ENCODE measurements around the gene DRC7. TPM values are rescaled to one million over a fixed set of nuclear protein-coding genes. Genes with fewer than 3 reads are reported as not detected.

DRC7 gene
- total RNA-seq, 1 experiment from 2014 or later = not detected

DNA sequence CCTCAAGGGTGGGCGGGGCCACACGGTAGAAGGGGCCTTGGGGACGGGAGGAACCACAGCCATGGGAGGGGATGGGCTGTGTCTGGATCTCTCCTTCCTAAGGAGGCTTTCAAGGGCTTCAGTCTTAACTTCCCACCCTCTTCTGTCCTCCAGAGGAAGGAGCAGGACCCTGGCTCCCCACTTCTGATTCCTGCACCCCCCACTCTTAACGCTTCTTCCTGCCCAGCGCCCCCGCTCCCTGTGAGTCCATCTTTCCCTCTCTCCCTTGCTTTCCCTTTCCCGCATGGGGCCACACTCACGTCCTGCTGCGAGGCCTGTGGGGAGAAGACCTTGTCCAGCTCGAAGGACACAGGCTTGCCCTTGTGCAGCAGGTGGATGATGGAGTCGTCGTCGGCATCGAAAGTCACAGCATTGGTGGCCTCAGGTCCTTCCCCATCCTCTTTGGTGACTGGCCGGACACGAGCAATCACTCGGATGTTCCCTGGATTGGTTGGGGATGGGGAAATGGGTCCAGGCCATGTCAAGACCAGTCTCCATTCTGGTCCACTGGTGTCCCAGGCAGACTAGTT is 70.6 kb downstream of the DRC7 start:
- no peak overlapping the region for H3K4me3 ChIP-seq (ENCODE audit: low read depth in 2 of 2, low read length in 2 of 2)
- no peaks in the 10 kb centered on the region for H3K36me3 ChIP-seq (ENCODE audit: control insufficient read depth, insufficient read depth, low read length)
- DNase-seq (ENCODE audit: low read depth, low spot score) = no peak
- no peaks in the 10 kb centered on the region for H3K9me3 ChIP-seq (ENCODE audit: control insufficient read depth, insufficient read depth, low read depth, low read length)
- H3K27ac ChIP-seq (ENCODE audit: low read length) = no peak overlapping the region
- no peak for ATAC-seq
- no peaks in the 10 kb centered on the region for H3K27me3 ChIP-seq (ENCODE audit: control insufficient read depth, insufficient read depth, low read length)
- BruUV-seq (replicated peaks) = no TSS peak
- intact Hi-C loops (cut with micrococcal nuclease; ENCODE audit: unreplicated experiment) (no loop called here), in situ Hi-C loops (cut with HindIII; ENCODE audit: low pct_unique_long_range_greater_than_20kb, low sequenced_read_pairs) (no loop called here)
- CTCF ChIA-PET = interaction anchor here (0.6 kb wide), 1 partner anchor 42 kb away, joined by 5 read pairs; no protein-coding TSS in a partner anchor
- POLR2A ChIA-PET = no interaction called here
- TF ChIP-seq POLR2AphosphoS5 (IDR thresholded peaks at IDR 0.05; ENCODE audit: low read depth, low read length) = no peak
- TF ChIP-seq REST (IDR thresholded peaks at IDR 0.05; ENCODE audit: insufficient read depth in 1 of 2, low read depth in 2 of 2, low read length in 1 of 2) = no peak
- TF ChIP-seq TCF7L2 (IDR thresholded peaks at IDR 0.05; ENCODE audit: low read depth, low read length) = no peak
- no peak for TF ChIP-seq SIN3A (IDR thresholded peaks at IDR 0.05; ENCODE audit: borderline replicate concordance, insufficient read depth, low read depth, low read length)
- TF ChIP-seq, protein P1, sequence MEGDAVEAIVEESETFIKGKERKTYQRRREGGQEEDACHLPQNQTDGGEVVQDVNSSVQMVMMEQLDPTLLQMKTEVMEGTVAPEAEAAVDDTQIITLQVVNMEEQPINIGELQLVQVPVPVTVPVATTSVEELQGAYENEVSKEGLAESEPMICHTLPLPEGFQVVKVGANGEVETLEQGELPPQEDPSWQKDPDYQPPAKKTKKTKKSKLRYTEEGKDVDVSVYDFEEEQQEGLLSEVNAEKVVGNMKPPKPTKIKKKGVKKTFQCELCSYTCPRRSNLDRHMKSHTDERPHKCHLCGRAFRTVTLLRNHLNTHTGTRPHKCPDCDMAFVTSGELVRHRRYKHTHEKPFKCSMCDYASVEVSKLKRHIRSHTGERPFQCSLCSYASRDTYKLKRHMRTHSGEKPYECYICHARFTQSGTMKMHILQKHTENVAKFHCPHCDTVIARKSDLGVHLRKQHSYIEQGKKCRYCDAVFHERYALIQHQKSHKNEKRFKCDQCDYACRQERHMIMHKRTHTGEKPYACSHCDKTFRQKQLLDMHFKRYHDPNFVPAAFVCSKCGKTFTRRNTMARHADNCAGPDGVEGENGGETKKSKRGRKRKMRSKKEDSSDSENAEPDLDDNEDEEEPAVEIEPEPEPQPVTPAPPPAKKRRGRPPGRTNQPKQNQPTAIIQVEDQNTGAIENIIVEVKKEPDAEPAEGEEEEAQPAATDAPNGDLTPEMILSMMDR (IDR thresholded peaks at IDR 0.05) = no peak
- H3K4me1 ChIP-seq (ENCODE audit: control insufficient read depth, insufficient read depth, low read length) = no peaks in the 10 kb centered on the region

GRCh38 chr16:57766714-57767348 is 72.2 kb downstream of the DRC7 start:
- no peak for DNase-seq (ENCODE audit: low read depth, low spot score)
- POLR2A ChIA-PET = interaction anchor here (0.6 kb wide), 1 partner anchor 26 kb away, joined by 8 read pairs; no protein-coding TSS in a partner anchor
- Histone ChIP-seq H3K27me3 (ENCODE audit: control insufficient read depth, insufficient read depth, low read length) (no peaks in the 10 kb centered on the region), H3K4me3 (ENCODE audit: low read depth in 2 of 2, low read length in 2 of 2) (no peak overlapping the region), H3K27ac (ENCODE audit: low read length) (no peak overlapping the region), H3K36me3 (ENCODE audit: control insufficient read depth, insufficient read depth, low read length) (no peaks in the 10 kb centered on the region), H3K4me1 (ENCODE audit: control insufficient read depth, insufficient read depth, low read length) (no peaks in the 10 kb centered on the region), H3K9me3 (ENCODE audit: control insufficient read depth, insufficient read depth, low read depth, low read length) (no peaks in the 10 kb centered on the region)
- no peak for TF ChIP-seq REST (IDR thresholded peaks at IDR 0.05; ENCODE audit: insufficient read depth in 1 of 2, low read depth in 2 of 2, low read length in 1 of 2)
- TF ChIP-seq POLR2AphosphoS5 (IDR thresholded peaks at IDR 0.05; ENCODE audit: low read depth, low read length) = no peak
- TF ChIP-seq, protein P1 (IDR thresholded peaks at IDR 0.05) = no peak
- TF ChIP-seq SIN3A (IDR thresholded peaks at IDR 0.05; ENCODE audit: borderline replicate concordance, insufficient read depth, low read depth, low read length) = no peak
- no peak for TF ChIP-seq TCF7L2 (IDR thresholded peaks at IDR 0.05; ENCODE audit: low read depth, low read length)
- CTCF ChIA-PET = no interaction called here
- in situ Hi-C loops (cut with HindIII; ENCODE audit: low pct_unique_long_range_greater_than_20kb, low sequenced_read_pairs) = no loop called here
- intact Hi-C loops (cut with micrococcal nuclease; ENCODE audit: unreplicated experiment) = no loop called here
- no TSS peak for BruUV-seq (replicated peaks)
- ATAC-seq = no peak
